ENCODE measurements around the gene TRPM5.

Gene TRPM5

GRCh38 chr11:2436521-2437031 is 7.7 kb downstream of the TRPM5 start:
- no peaks in the 10 kb centered on the region for H3K9me3 ChIP-seq (ENCODE audit: control insufficient read depth, low read length)
- no peak overlapping the region for H3K4me3 ChIP-seq (ENCODE audit: insufficient read depth, low read depth, low read length)
- H3K4me1 ChIP-seq (ENCODE audit: control insufficient read depth, insufficient read depth, low read length): no peaks in the 10 kb centered on the region
- H3K27ac ChIP-seq (ENCODE audit: insufficient read depth, low read depth, low read length, poor library complexity, severe bottlenecking): no peak overlapping the region
- H3K36me3 ChIP-seq (ENCODE audit: control insufficient read depth, insufficient read depth, low read length): no peaks in the 10 kb centered on the region
- WGBS, 2 experiments: 91 to 93% methylated on average over 12 to 13 of the region's 13 CpGs
- peaks cover 37% of the 10 kb centered on the region for H3K27me3 ChIP-seq (ENCODE audit: control insufficient read depth, insufficient read depth, low read length, poor library complexity, severe bottlenecking)

- Histone ChIP-seq H3K27ac (ENCODE audit: insufficient read depth, low read depth, low read length, poor library complexity, severe bottlenecking) (no peak overlapping the region), H3K4me1 (ENCODE audit: control insufficient read depth, insufficient read depth, low read length) (no peaks in the 10 kb centered on the region), H3K27me3 (ENCODE audit: control insufficient read depth, insufficient read depth, low read length, poor library complexity, severe bottlenecking) (peaks cover 32% of the 10 kb centered on the region), H3K9me3 (ENCODE audit: control insufficient read depth, low read length) (no peaks in the 10 kb centered on the region), H3K36me3 (ENCODE audit: control insufficient read depth, insufficient read depth, low read length) (no peaks in the 10 kb centered on the region), H3K4me3 (ENCODE audit: insufficient read depth, low read depth, low read length) (no peak overlapping the region)
- 86% methylated on average over 10 of the region's 10 CpGs for WGBS, 2 experiments
Measured at GRCh38 chr11:2436013-2436520, 8.2 kb downstream of the TRPM5 start.

- peaks cover 25% of the 10 kb centered on the region for H3K27me3 ChIP-seq (ENCODE audit: control insufficient read depth, insufficient read depth, low read length, poor library complexity, severe bottlenecking)
- WGBS, 2 experiments: 88 to 89% methylated on average over 12 of the region's 12 CpGs
Measured at GRCh38 chr11:2435288-2436012, 8.9 kb downstream of the TRPM5 start.

GRCh38 chr11:2434506-2435255 is 9.6 kb downstream of the TRPM5 start:
- Histone ChIP-seq H3K4me1 (ENCODE audit: control insufficient read depth, insufficient read depth, low read length) (no peaks in the 10 kb centered on the region), H3K27ac (ENCODE audit: insufficient read depth, low read depth, low read length, poor library complexity, severe bottlenecking) (no peak overlapping the region), H3K36me3 (ENCODE audit: control insufficient read depth, insufficient read depth, low read length) (no peaks in the 10 kb centered on the region), H3K9me3 (ENCODE audit: control insufficient read depth, low read length) (no peaks in the 10 kb centered on the region), H3K4me3 (ENCODE audit: insufficient read depth, low read depth, low read length) (no peak overlapping the region), H3K27me3 (ENCODE audit: control insufficient read depth, insufficient read depth, low read length, poor library complexity, severe bottlenecking) (peaks cover 19% of the 10 kb centered on the region)
- WGBS, 2 experiments: 86 to 91% methylated on average over 11 of the region's 11 CpGs

More at GRCh38 chr11:2435288-2436012, 8.9 kb downstream of the TRPM5 start:
- Histone ChIP-seq H3K4me3 (ENCODE audit: insufficient read depth, low read depth, low read length) (no peak overlapping the region), H3K27ac (ENCODE audit: insufficient read depth, low read depth, low read length, poor library complexity, severe bottlenecking) (no peak overlapping the region), H3K4me1 (ENCODE audit: control insufficient read depth, insufficient read depth, low read length) (no peaks in the 10 kb centered on the region), H3K36me3 (ENCODE audit: control insufficient read depth, insufficient read depth, low read length) (no peaks in the 10 kb centered on the region), H3K9me3 (ENCODE audit: control insufficient read depth, low read length) (no peaks in the 10 kb centered on the region)

- peaks cover 14% of the 10 kb centered on the region for H3K27me3 ChIP-seq (ENCODE audit: control insufficient read depth, insufficient read depth, low read length, poor library complexity, severe bottlenecking)
- H3K4me1 ChIP-seq (ENCODE audit: control insufficient read depth, insufficient read depth, low read length): no peaks in the 10 kb centered on the region
- no peak overlapping the region for H3K4me3 ChIP-seq (ENCODE audit: insufficient read depth, low read depth, low read length)
- no peak overlapping the region for H3K27ac ChIP-seq (ENCODE audit: insufficient read depth, low read depth, low read length, poor library complexity, severe bottlenecking)
- WGBS, 2 experiments: 87 to 88% methylated on average over 8 of the region's 8 CpGs
- H3K9me3 ChIP-seq (ENCODE audit: control insufficient read depth, low read length): no peaks in the 10 kb centered on the region
- no peaks in the 10 kb centered on the region for H3K36me3 ChIP-seq (ENCODE audit: control insufficient read depth, insufficient read depth, low read length)
Measured at GRCh38 chr11:2434008-2434407, 10.3 kb downstream of the TRPM5 start.

- Histone ChIP-seq H3K27ac (ENCODE audit: insufficient read depth, low read depth, low read length, poor library complexity, severe bottlenecking) (no peak overlapping the region), H3K9me3 (ENCODE audit: control insufficient read depth, low read length) (no peaks in the 10 kb centered on the region), H3K27me3 (ENCODE audit: control insufficient read depth, insufficient read depth, low read length, poor library complexity, severe bottlenecking) (peaks cover 8% of the 10 kb centered on the region), H3K4me1 (ENCODE audit: control insufficient read depth, insufficient read depth, low read length) (no peaks in the 10 kb centered on the region), H3K4me3 (ENCODE audit: insufficient read depth, low read depth, low read length) (no peak overlapping the region), H3K36me3 (ENCODE audit: control insufficient read depth, insufficient read depth, low read length) (no peaks in the 10 kb centered on the region)
- WGBS, 2 experiments: 92 to 94% methylated on average over 22 of the region's 22 CpGs
Measured at GRCh38 chr11:2433106-2433925, 11.0 kb downstream of the TRPM5 start.

- no peaks in the 10 kb centered on the region for H3K9me3 ChIP-seq (ENCODE audit: control insufficient read depth, low read length)
- H3K27ac ChIP-seq (ENCODE audit: insufficient read depth, low read depth, low read length, poor library complexity, severe bottlenecking): no peak overlapping the region
- H3K4me3 ChIP-seq (ENCODE audit: insufficient read depth, low read depth, low read length): no peak overlapping the region
- H3K4me1 ChIP-seq (ENCODE audit: control insufficient read depth, insufficient read depth, low read length): no peaks in the 10 kb centered on the region
- WGBS, 2 experiments: 92 to 94% methylated on average over 13 of the region's 13 CpGs
- H3K36me3 ChIP-seq (ENCODE audit: control insufficient read depth, insufficient read depth, low read length): no peaks in the 10 kb centered on the region
- H3K27me3 ChIP-seq (ENCODE audit: control insufficient read depth, insufficient read depth, low read length, poor library complexity, severe bottlenecking): peaks cover 2% of the 10 kb centered on the region
Measured at GRCh38 chr11:2432628-2433071, 11.7 kb downstream of the TRPM5 start.

- no peaks in the 10 kb centered on the region for H3K36me3 ChIP-seq (ENCODE audit: control insufficient read depth, insufficient read depth, low read length)
- H3K27me3 ChIP-seq (ENCODE audit: control insufficient read depth, insufficient read depth, low read length, poor library complexity, severe bottlenecking): no peaks in the 10 kb centered on the region
- no peak overlapping the region for H3K4me3 ChIP-seq (ENCODE audit: insufficient read depth, low read depth, low read length)
- no peaks in the 10 kb centered on the region for H3K9me3 ChIP-seq (ENCODE audit: control insufficient read depth, low read length)
- no peaks in the 10 kb centered on the region for H3K4me1 ChIP-seq (ENCODE audit: control insufficient read depth, insufficient read depth, low read length)
- H3K27ac ChIP-seq (ENCODE audit: insufficient read depth, low read depth, low read length, poor library complexity, severe bottlenecking): no peak overlapping the region
- 84 to 86% methylated on average over 15 of the region's 15 CpGs for WGBS, 2 experiments
Measured at GRCh38 chr11:2432171-2432621, 12.1 kb downstream of the TRPM5 start.

- H3K27me3 ChIP-seq (ENCODE audit: control insufficient read depth, insufficient read depth, low read length, poor library complexity, severe bottlenecking): no peaks in the 10 kb centered on the region
- H3K4me1 ChIP-seq (ENCODE audit: control insufficient read depth, insufficient read depth, low read length): no peaks in the 10 kb centered on the region
- 79 to 83% methylated on average over 1 of the region's 1 CpG for WGBS, 2 experiments
- no peak overlapping the region for H3K27ac ChIP-seq (ENCODE audit: insufficient read depth, low read depth, low read length, poor library complexity, severe bottlenecking)
- H3K36me3 ChIP-seq (ENCODE audit: control insufficient read depth, insufficient read depth, low read length): no peaks in the 10 kb centered on the region
- no peak overlapping the region for H3K4me3 ChIP-seq (ENCODE audit: insufficient read depth, low read depth, low read length)
- no peaks in the 10 kb centered on the region for H3K9me3 ChIP-seq (ENCODE audit: control insufficient read depth, low read length)
Measured at GRCh38 chr11:2431395-2431794, 12.9 kb downstream of the TRPM5 start.

Data from ectodermal cell (in vitro differentiated cells).